Neural cell (in vitro differentiated cells): ENCODE results near the gene BRIP1. TPM values are rescaled to one million over a fixed set of nuclear protein-coding genes. Genes with fewer than 3 reads are reported as not detected.
"Not testable (repeated sequence)": the region's sequence is repeated elsewhere in the genome, so short reads cannot be mapped to it uniquely, and the experiment has no call there.

ENCODE experiments used
- H2AFZ ChIP-seq: fragments of 200-600, 300-800 bp; sonication (generic), shearing (Covaris generic); 2 replicates; pipeline ENCODE4 v1.6.0; 2014; ENCODE audit warnings: low read depth, mild to moderate bottlenecking, antibody characterized with exemption, low read length, moderate library complexity
- H3F3A ChIP-seq: fragments of 200-600 bp; shearing (Covaris generic); 2 replicates; pipeline ENCODE4 v1.6.1; 2016; ENCODE audit warnings: mild to moderate bottlenecking, moderate library complexity, mixed read lengths, antibody characterized with exemption, low read length; ENCODE audit not compliant: insufficient read depth, poor library complexity, severe bottlenecking
- H3K27ac ChIP-seq: fragments of 200-600, 300-800 bp; sonication (generic), shearing (Covaris generic); 2 replicates; pipeline ENCODE4 v1.5.1; 2014; ENCODE audit warnings: mild to moderate bottlenecking, low read length, moderate library complexity
- H3K27me3 ChIP-seq: fragments of 300-800, 200-600 bp; sonication (generic), shearing (Covaris generic); 2 replicates; pipeline ENCODE4 v1.6.0; 2014; ENCODE audit warnings: mild to moderate bottlenecking, low read depth, low read length, moderate library complexity; ENCODE audit not compliant: insufficient read depth
- H3K36me3 ChIP-seq: fragments of 300-800, 200-600 bp; sonication (generic), shearing (Covaris generic); 2 replicates; pipeline ENCODE4 v1.5.1; 2014; ENCODE audit warnings: mild to moderate bottlenecking, antibody characterized with exemption, low read length, moderate library complexity; ENCODE audit not compliant: insufficient read depth
- H3K4me2 ChIP-seq: fragments of 300-800, 200-600 bp; sonication (generic), shearing (Covaris generic); 2 replicates; pipeline ENCODE4 v1.6.0; 2014; ENCODE audit warnings: mild to moderate bottlenecking, low read length
- H3K4me3 ChIP-seq: fragments of 300-800, 200-600 bp; sonication (generic), shearing (Covaris generic); 2 replicates; pipeline ENCODE4 v1.5.1; 2014; ENCODE audit warnings: mild to moderate bottlenecking, low read length, moderate library complexity
- H3K79me2 ChIP-seq: fragments of 200-600 bp; shearing (Covaris generic); replicated peaks from 2 replicates; pipeline ENCODE4 v1.6.0; 2014; ENCODE audit warnings: mild to moderate bottlenecking, low read length, moderate library complexity; ENCODE audit not compliant: insufficient read depth
- H3K9ac ChIP-seq: fragments of 300-800, 200-600 bp; sonication (generic), shearing (Covaris generic); 2 replicates; pipeline ENCODE4 v1.6.1; 2016; ENCODE audit warnings: mild to moderate bottlenecking, low read length, mixed read lengths
- H3K9me2 ChIP-seq: fragments of 200-600 bp; shearing (Covaris generic); 2 replicates; pipeline ENCODE4 v1.6.1; 2016; ENCODE audit warnings: mild to moderate bottlenecking, low read length, mixed read lengths; ENCODE audit not compliant: insufficient read depth
- H3K9me3 ChIP-seq: fragments of 200-600, 300-800 bp; sonication (generic), shearing (Covaris generic); 2 replicates; pipeline ENCODE4 v1.6.1; 2016; ENCODE audit warnings: mild to moderate bottlenecking, mixed run types, low read length, moderate library complexity, mixed read lengths
- H4K20me1 ChIP-seq: fragments of 200-600 bp; shearing (Covaris generic); 2 replicates; pipeline ENCODE4 v1.6.1; 2016; ENCODE audit warnings: mild to moderate bottlenecking, mixed run types; ENCODE audit not compliant: insufficient read depth
- EP300 ChIP-seq: fragments of 450-650 bp; conservative IDR thresholded peaks from 2 replicates; pipeline ENCODE4 v1.6.1; 2014; ENCODE audit warnings: antibody characterized with exemption, mild to moderate bottlenecking, moderate library complexity; ENCODE audit not compliant: poor library complexity, severe bottlenecking
- EZH2 ChIP-seq: fragments of 200-600, 300-800 bp; shearing (Covaris generic), sonication (generic); IDR thresholded peaks from 2 replicates; pipeline ENCODE4 v1.6.1; 2014; ENCODE audit warnings: antibody characterized with exemption, low read length, borderline replicate concordance, mild to moderate bottlenecking; ENCODE audit not compliant: insufficient read depth, poor library complexity, severe bottlenecking
- MXI1 ChIP-seq: fragments of 450-650 bp; conservative IDR thresholded peaks from 2 replicates; pipeline ENCODE4 v1.6.1; 2014; ENCODE audit warnings: antibody characterized with exemption, mild to moderate bottlenecking; ENCODE audit not compliant: poor library complexity, severe bottlenecking
- POLR2AphosphoS5 ChIP-seq: IDR thresholded peaks from 2 replicates; pipeline ENCODE4 v1.6.1; 2012
- RAD21 ChIP-seq: fragments of 450-650 bp; conservative IDR thresholded peaks from 2 replicates; pipeline ENCODE4 v1.6.1; 2014; ENCODE audit warnings: antibody characterized with exemption, mild to moderate bottlenecking, moderate library complexity
- REST ChIP-seq: IDR thresholded peaks from 2 replicates; pipeline ENCODE4 v1.6.1; 2012; ENCODE audit warnings: borderline replicate concordance
- SMC3 ChIP-seq: fragments of 450-650 bp; conservative IDR thresholded peaks from 2 replicates; pipeline ENCODE4 v1.6.1; 2014; ENCODE audit warnings: antibody characterized with exemption, mild to moderate bottlenecking, moderate library complexity; ENCODE audit not compliant: poor library complexity
- TAF1 ChIP-seq: IDR thresholded peaks from 2 replicates; pipeline ENCODE4 v1.6.1; 2012; ENCODE audit warnings: low read depth
- polyA plus RNA-seq: library from polyadenylated mRNA; depleted of rRNA; stranded (reverse); fragments of >200 nt; gene quantifications from 2 replicates; pipeline ENCODE4 v1.2.3, GENCODE V29; 2014
- TF ChIP-seq, protein P1 (sequence below): fragments of 450-650 bp; IDR thresholded peaks from 2 replicates; pipeline ENCODE4 v1.5.1; 2014; ENCODE audit warnings: antibody characterized with exemption, mild to moderate bottlenecking, moderate library complexity; ENCODE audit not compliant: poor library complexity, severe bottlenecking

The BRIP1 gene
- polyA plus RNA-seq, 1 donor from 2014 or later = 0.47 TPM

GRCh38 chr17:61676522-61676921, 186.8 kb downstream of the BRIP1 start:
- H2AFZ ChIP-seq, H3K36me3 ChIP-seq, H3K4me3 ChIP-seq, H3K27ac ChIP-seq, H3K79me2 ChIP-seq, H3F3A ChIP-seq, H4K20me1 ChIP-seq, H3K9me3 ChIP-seq, H3K27me3 ChIP-seq, H3K9me2 ChIP-seq, H3K9ac ChIP-seq, H3K4me2 ChIP-seq: not testable (repeated sequence)

- not testable (repeated sequence) for H3K27ac ChIP-seq, H4K20me1 ChIP-seq, H3K79me2 ChIP-seq, H3K4me3 ChIP-seq, H3K27me3 ChIP-seq, H3K9me2 ChIP-seq, H3K36me3 ChIP-seq, H3K9me3 ChIP-seq, H3F3A ChIP-seq, H3K9ac ChIP-seq, H3K4me2 ChIP-seq, H2AFZ ChIP-seq
These were observed 188.7 kb downstream of the BRIP1 start for GRCh38 chr17:61674609-61675008.

- not testable (repeated sequence) for H3K27me3 ChIP-seq, H4K20me1 ChIP-seq, H3K9ac ChIP-seq, H3K4me3 ChIP-seq, H3K9me3 ChIP-seq, H2AFZ ChIP-seq, H3K36me3 ChIP-seq, H3K79me2 ChIP-seq, H3K27ac ChIP-seq, H3K9me2 ChIP-seq, H3K4me2 ChIP-seq, H3F3A ChIP-seq
These were observed 190.1 kb downstream of the BRIP1 start for GRCh38 chr17:61673019-61673897.

DNA sequence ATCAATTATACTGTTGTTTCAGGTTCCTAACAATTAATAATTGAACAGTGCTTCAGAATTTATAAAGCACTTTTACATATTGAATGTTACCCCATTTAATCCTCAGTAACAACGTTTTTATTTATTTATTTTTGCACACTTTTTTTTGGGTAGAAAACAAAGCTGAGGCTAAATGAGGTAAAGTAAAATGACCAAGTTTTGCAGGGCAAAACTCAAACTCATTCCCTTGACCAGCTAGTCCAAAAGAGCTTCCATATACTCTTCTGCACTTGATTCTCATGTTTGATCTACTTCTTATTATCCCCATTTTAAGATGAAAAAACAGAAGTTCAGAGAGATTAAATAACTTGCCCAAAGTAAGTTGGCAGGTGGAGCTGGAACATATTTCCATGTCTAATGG, 191.2 kb downstream of the BRIP1 start:
- Histone ChIP-seq H3K79me2 (no peaks in the 10 kb centered on the region), H2AFZ (no peak overlapping the region), H3K27ac (no peak overlapping the region), H3K9me2 (no peaks in the 10 kb centered on the region), H3K4me3 (no peak overlapping the region), H4K20me1 (no peaks in the 10 kb centered on the region), H3K36me3 (no peaks in the 10 kb centered on the region), H3K27me3 (no peaks in the 10 kb centered on the region), H3F3A (no peaks in the 10 kb centered on the region), H3K9ac (no peak overlapping the region), H3K9me3 (no peaks in the 10 kb centered on the region), H3K4me2 (no peak overlapping the region)
- TF ChIP-seq MXI1 (no peak), POLR2AphosphoS5 (no peak), RAD21 (no peak), SMC3 (no peak), EP300 (no peak), EZH2 (no peak), REST (no peak), TAF1 (no peak)
- TF ChIP-seq, protein P1, sequence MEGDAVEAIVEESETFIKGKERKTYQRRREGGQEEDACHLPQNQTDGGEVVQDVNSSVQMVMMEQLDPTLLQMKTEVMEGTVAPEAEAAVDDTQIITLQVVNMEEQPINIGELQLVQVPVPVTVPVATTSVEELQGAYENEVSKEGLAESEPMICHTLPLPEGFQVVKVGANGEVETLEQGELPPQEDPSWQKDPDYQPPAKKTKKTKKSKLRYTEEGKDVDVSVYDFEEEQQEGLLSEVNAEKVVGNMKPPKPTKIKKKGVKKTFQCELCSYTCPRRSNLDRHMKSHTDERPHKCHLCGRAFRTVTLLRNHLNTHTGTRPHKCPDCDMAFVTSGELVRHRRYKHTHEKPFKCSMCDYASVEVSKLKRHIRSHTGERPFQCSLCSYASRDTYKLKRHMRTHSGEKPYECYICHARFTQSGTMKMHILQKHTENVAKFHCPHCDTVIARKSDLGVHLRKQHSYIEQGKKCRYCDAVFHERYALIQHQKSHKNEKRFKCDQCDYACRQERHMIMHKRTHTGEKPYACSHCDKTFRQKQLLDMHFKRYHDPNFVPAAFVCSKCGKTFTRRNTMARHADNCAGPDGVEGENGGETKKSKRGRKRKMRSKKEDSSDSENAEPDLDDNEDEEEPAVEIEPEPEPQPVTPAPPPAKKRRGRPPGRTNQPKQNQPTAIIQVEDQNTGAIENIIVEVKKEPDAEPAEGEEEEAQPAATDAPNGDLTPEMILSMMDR = no peak
